Mesothelial cell of epicardium (in vitro differentiated cells): ENCODE data around the gene C1QTNF1. TPM values are rescaled to one million over a fixed set of nuclear protein-coding genes. Genes with fewer than 3 reads are reported as not detected.

Experiments used
- DNase-seq, 2 experiments: peaks; one replicate each; pipeline ENCODE4 v3.0.0; 2021; ENCODE audit warnings: low spot score in 2 of 2; ENCODE audit not compliant: unreplicated experiment in 2 of 2
- H3K27ac Mint-ChIP-seq: 2 replicates; pipeline ENCODE4 v1.8.0; 2021; ENCODE audit warnings: mixed read lengths
- H3K27me3 Mint-ChIP-seq: 2 replicates; pipeline ENCODE4 v1.8.0; 2021; ENCODE audit warnings: low read depth, mixed read lengths
- H3K36me3 Mint-ChIP-seq: 2 replicates; pipeline ENCODE4 v1.8.0; 2021; ENCODE audit warnings: mixed read lengths
- H3K4me1 Mint-ChIP-seq: 2 replicates; pipeline ENCODE4 v1.8.0; 2021; ENCODE audit warnings: mixed read lengths
- H3K4me3 Mint-ChIP-seq: 2 replicates; pipeline ENCODE4 v1.8.0; 2021; ENCODE audit warnings: mild to moderate bottlenecking, moderate library complexity, mixed read lengths
- H3K9me3 Mint-ChIP-seq: 2 replicates; pipeline ENCODE4 v1.8.0; 2021; ENCODE audit warnings: mixed read lengths
- total RNA-seq: library from RNA; stranded (reverse); gene quantifications from 3 replicates; pipeline ENCODE4 v1.2.1, GENCODE V29; 2021
- TF ChIP-seq, protein P1 (sequence below): fragments of 200-600 bp; sonication (generic); IDR thresholded peaks from one replicate; pipeline ENCODE4 v1.5.0; 2021; ENCODE audit warnings: antibody characterized with exemption; ENCODE audit not compliant: unreplicated experiment

C1QTNF1 gene
- total RNA-seq, 1 donor from 2014 or later, result 22.1 TPM

DNA sequence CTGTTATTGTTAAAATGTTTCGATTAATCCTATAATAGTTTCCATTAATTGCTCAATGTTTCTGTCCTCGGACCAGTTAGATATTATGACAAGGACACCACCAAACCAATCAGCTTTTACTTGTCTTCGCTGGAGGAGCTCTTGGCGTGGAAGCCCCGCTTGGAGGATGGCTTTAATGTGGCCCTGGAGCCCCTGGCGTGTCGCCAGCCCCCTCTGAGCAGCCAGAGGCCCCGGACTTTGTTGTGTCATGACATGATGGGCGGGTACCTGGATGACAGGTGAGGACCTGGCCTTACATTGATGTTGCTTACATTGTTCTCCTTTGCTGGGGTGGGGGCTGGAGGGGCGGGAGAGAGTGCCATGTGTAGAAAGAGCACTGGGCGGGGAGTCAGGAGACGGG lies 53.6 kb downstream of the C1QTNF1 start:
- DNase-seq, result no peak
- H3K4me1 Mint-ChIP-seq, result peaks cover 11% of the 10 kb centered on the region
- TF ChIP-seq, protein P1, sequence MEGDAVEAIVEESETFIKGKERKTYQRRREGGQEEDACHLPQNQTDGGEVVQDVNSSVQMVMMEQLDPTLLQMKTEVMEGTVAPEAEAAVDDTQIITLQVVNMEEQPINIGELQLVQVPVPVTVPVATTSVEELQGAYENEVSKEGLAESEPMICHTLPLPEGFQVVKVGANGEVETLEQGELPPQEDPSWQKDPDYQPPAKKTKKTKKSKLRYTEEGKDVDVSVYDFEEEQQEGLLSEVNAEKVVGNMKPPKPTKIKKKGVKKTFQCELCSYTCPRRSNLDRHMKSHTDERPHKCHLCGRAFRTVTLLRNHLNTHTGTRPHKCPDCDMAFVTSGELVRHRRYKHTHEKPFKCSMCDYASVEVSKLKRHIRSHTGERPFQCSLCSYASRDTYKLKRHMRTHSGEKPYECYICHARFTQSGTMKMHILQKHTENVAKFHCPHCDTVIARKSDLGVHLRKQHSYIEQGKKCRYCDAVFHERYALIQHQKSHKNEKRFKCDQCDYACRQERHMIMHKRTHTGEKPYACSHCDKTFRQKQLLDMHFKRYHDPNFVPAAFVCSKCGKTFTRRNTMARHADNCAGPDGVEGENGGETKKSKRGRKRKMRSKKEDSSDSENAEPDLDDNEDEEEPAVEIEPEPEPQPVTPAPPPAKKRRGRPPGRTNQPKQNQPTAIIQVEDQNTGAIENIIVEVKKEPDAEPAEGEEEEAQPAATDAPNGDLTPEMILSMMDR, result no peak
- no peak overlapping the region for H3K27ac Mint-ChIP-seq
- no peak overlapping the region for H3K4me3 Mint-ChIP-seq
- H3K36me3 Mint-ChIP-seq, result peaks cover 27% of the 10 kb centered on the region
- no peaks in the 10 kb centered on the region for H3K9me3 Mint-ChIP-seq
- no peaks in the 10 kb centered on the region for H3K27me3 Mint-ChIP-seq

DNA sequence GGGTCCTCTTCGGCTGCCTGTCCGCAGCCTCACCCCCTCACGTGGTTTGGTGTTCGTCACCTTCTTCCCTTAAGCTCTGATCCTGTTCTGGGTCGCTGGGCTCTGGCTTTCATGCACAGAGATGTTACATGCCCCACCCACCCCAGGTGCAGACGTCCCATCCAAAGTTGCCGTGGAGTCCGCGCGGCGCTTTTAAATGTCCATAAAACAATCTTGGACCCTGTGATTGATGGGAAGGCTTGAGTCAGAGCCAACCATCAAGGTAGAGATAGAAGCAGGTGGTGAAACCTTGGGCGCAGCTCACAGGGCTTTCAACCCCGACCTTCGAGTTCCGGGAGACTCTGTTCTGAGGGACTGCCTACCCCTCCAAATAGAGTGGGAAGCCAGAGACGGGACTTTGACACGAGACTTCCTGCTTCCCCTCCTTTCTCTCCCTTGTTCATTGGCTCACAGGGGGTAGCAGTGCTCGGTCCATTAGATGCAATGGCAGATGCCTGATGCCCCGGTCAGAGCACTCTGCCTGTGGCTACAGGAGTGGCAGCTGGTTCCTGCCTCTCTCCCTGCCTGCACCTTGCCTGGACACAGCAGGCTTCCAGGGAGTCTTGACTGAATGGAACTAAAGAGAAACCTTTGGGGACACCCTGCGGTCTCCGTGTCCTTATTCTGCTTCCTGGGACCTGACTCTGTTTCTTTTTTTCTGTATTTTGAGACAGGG lies 54.7 kb downstream of the C1QTNF1 start:
- DNase-seq, result no peak
- Mint-ChIP-seq H3K4me3 (no peak overlapping the region), H3K9me3 (no peaks in the 10 kb centered on the region), H3K4me1 (peaks cover 11% of the 10 kb centered on the region), H3K27ac (no peak overlapping the region), H3K36me3 (peaks cover 27% of the 10 kb centered on the region), H3K27me3 (no peaks in the 10 kb centered on the region)
- TF ChIP-seq, protein P1, result no peak

DNA sequence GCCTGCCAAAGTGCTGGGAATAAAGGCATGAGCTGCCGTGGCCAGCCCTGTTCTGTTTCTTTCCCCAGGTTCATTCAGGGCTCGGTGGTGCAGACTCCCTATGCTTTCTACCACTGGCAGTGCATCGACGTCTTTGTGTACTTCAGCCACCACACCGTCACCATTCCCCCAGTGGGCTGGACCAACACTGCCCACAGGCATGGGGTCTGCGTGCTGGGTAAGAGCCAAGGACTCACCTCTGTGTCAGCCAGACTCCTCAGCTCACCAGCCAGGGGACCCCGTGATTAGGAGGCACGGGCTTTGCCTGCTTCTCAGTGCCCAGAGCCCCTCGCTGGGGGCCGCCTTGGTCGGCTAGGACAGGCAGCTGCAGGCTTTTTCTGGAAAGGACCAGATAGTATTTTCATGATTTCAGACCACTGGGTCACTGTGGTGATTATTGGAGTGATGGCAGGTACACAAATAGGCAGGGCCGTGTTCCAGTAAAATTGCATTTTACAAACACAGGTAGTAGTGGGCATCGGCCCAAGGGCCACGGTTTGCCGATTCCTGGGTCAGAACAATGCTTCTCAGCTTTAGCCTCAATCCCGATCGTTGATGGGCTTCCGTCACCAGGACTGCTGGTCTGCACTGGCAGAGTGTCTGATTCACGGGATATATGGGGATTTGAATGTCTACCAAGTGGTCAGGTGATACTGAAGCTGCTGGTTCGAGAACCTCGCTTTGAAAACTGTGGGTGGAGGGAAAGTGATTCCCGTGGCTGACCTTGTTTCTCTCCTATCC lies 55.6 kb downstream of the C1QTNF1 start:
- no peaks in the 10 kb centered on the region for H3K9me3 Mint-ChIP-seq
- peaks cover 27% of the 10 kb centered on the region for H3K36me3 Mint-ChIP-seq
- no peak overlapping the region for H3K27ac Mint-ChIP-seq
- peaks cover 11% of the 10 kb centered on the region for H3K4me1 Mint-ChIP-seq
- H3K4me3 Mint-ChIP-seq, result no peak overlapping the region
- TF ChIP-seq, protein P1, result no peak
- DNase-seq, result no peak
- no peaks in the 10 kb centered on the region for H3K27me3 Mint-ChIP-seq

DNA sequence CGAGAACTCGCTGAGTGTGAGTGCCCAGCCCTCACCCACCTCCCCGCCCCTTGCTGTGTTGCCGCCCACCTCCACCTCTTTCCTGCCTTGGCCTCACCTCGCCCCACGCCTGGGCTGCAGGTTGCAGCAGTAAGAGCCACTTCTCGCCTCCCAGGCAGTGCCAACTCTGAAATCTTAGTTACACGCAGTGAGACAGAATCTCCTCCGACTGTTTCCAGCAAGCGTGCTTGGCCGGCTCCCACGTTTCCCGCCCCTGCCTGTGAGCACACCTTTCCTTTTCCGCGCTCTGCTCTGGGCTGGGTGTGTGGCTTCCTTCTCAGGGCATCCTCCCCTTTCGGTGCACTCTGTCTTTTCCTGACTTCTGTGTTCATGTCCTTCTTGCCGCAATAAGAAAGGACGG lies 56.4 kb downstream of the C1QTNF1 start:
- Mint-ChIP-seq H3K4me1 (peaks cover 9% of the 10 kb centered on the region), H3K4me3 (no peak overlapping the region), H3K27ac (no peak overlapping the region), H3K27me3 (no peaks in the 10 kb centered on the region), H3K9me3 (no peaks in the 10 kb centered on the region), H3K36me3 (peaks cover 27% of the 10 kb centered on the region)
- TF ChIP-seq, protein P1, result no peak
- DNase-seq, result no peak

DNA sequence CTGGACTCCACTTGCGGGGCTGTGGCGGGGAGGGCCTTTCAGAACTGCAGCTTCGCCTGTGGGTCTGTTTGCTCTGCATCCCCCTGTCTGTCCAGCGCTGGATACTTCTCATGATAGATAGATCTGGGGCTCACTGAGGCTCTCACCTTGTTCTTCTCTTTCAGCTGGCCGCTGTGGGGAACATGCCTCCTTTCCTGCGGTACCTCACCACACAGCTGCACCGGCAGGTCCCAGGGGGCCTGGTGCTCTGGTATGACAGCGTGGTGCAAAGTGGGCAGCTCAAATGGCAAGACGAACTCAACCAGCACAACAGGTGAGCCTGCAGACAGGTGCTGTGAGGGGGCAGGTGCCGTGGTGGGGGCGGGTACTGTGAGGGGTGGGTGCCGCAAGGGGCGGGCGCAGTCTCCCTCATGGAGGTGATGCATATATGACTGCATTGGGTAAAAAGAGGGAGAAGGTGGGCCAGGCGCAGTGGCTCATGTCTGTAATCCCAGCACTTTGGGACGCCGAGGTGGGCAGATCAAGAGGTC lies 56.9 kb downstream of the C1QTNF1 start:
- Mint-ChIP-seq H3K9me3 (no peaks in the 10 kb centered on the region), H3K27me3 (no peaks in the 10 kb centered on the region), H3K4me3 (no peak overlapping the region), H3K4me1 (peaks cover 4% of the 10 kb centered on the region), H3K36me3 (peaks cover 27% of the 10 kb centered on the region), H3K27ac (no peak overlapping the region)
- TF ChIP-seq, protein P1, result no peak
- no peak for DNase-seq
